Muscle of arm (tissue), 12 donors: Measurements from ENCODE around the gene SLC7A4. TPM values are rescaled to one million over a fixed set of nuclear protein-coding genes. Genes with fewer than 3 reads are reported as not detected.

Experiments used
- DNase-seq: peaks from one replicate; pipeline ENCODE4 v3.0.0-alpha.2; 2013
- polyA plus RNA-seq, 12 donors: library from polyadenylated mRNA; unstranded; fragments of 120-200 nt; gene quantifications; one replicate each; pipeline ENCODE4 v1.2.1, GENCODE V29; 2013; ENCODE audit not compliant: insufficient read length in 12 of 12

SLC7A4 gene
- polyA plus RNA-seq, 12 donors = 0.67 to 4.1 (median 1.4) TPM; not detected in 2

GRCh38 chr22:20986365-20986764 is 46.0 kb downstream of the SLC7A4 start:
- no peak for DNase-seq

- DNase-seq = no peak
Observed at GRCh38 chr22:20985720-20986119, 46.6 kb downstream of the SLC7A4 start.

- DNase-seq = no peak
Observed at GRCh38 chr22:20983081-20983771, 49.1 kb downstream of the SLC7A4 start.

- DNase-seq = no peak
Observed at GRCh38 chr22:20982563-20982882, 49.8 kb downstream of the SLC7A4 start.

GRCh38 chr22:20981787-20982562 is 50.4 kb downstream of the SLC7A4 start, which contains the start of gene LZTR1:
Gene LZTR1 (plus strand): TSS chr22:20982297. CDS start chr22:20982372, 75 bp downstream.
- peak; percentile 88 for DNase-seq

GRCh38 chr22:20980938-20981722 is 51.2 kb downstream of the SLC7A4 start:
- DNase-seq = no peak

- DNase-seq = no peak
Observed at GRCh38 chr22:20980523-20980922, 51.8 kb downstream of the SLC7A4 start.

- DNase-seq = no peak
Observed at GRCh38 chr22:20979940-20980453, 52.4 kb downstream of the SLC7A4 start.

- no peak for DNase-seq
Observed at GRCh38 chr22:20979243-20979809, 53.0 kb downstream of the SLC7A4 start.

Other genes starting within 250 kb of the SLC7A4 start
- gene PI4KA, start 173.8 kb downstream of the SLC7A4 start, polyA plus RNA-seq = 10 to 100 TPM in 11 of 12 donors, not detected in 1; 27.8 to 52.1 (median 31.0) TPM
- 100 to 1,000 TPM in 1 of 12 donors, 10 to 100 TPM in 11; 22.7 to 131 (median 27.9) TPM for gene SNAP29, start 173.6 kb downstream of the SLC7A4 start, polyA plus RNA-seq
- gene CRKL, start 115.2 kb downstream of the SLC7A4 start, polyA plus RNA-seq = 10 to 100 TPM in 11 of 12 donors, not detected in 1; 44.7 to 57.0 (median 51.8) TPM
- under 1 TPM in 10 of 12 donors, not detected in 2; 0.19 to 0.65 (median 0.42) TPM for gene AIFM3, start 65.3 kb downstream of the SLC7A4 start, polyA plus RNA-seq
- gene LZTR1, start 50.3 kb downstream of the SLC7A4 start, polyA plus RNA-seq = 10 to 100 TPM in 11 of 12 donors, not detected in 1; 30.9 to 59.6 (median 34.9) TPM
- 10 to 100 TPM in 11 of 12 donors, not detected in 1; 11.2 to 20.3 (median 14.9) TPM for gene THAP7, start 30.4 kb downstream of the SLC7A4 start, polyA plus RNA-seq
- gene P2RX6, start 17.4 kb downstream of the SLC7A4 start, polyA plus RNA-seq = 10 to 100 TPM in 10 of 12 donors, 1 to 10 TPM in 1, not detected in 1; 8.9 to 26.8 (median 18.3) TPM
- gene LRRC74B, start 13.4 kb upstream of the SLC7A4 start, polyA plus RNA-seq = under 1 TPM in 10 of 12 donors, not detected in 2; 0.05 to 0.48 (median 0.17) TPM